GM12872 (cell line): ENCODE measurements around the gene EIF3D.

Source experiments
- CTCF ChIP-seq: IDR thresholded peaks from 3 replicates; pipeline ENCODE4 v1.5.1; 2011; ENCODE audit warnings: low read depth, mild to moderate bottlenecking, low read length, moderate library complexity; ENCODE audit not compliant: insufficient read depth

The EIF3D gene

DNA sequence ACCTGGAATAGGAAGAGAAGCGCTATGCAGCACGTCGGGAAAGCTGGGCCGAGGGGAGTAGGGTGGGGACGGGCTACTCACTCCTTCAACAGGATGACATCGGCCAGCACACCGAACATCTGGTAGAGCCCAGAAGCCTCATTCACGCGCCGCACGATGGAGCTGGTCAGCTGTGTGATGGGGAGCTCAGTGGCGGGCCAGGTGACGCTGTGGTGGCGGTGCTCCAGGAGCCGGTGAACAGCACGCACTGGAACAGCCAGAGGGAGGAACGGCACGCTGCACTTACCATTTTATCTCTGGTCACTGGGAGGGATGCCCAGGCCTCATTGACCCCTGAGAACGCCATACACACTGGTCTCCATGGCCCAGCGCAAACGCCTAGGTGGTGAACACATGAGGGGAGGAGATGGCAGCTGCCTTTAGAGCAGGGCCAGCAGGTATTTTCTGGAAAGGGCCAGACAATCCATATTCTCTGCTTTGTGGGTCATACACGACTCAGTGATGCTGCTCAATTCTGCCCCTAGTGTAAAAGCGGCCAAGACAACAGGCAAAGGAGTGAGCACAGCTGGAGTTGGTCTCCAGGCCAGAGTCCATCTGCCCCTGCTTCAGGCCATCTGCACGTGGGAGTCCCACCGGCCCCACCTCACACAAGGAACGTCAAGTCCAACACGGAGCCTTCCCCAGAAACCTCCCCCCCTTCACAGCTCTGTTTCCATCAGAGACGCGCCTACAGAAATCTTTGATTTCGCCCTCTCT, 30.9 kb downstream of the EIF3D start:
- TF ChIP-seq CTCF = no peak

DNA sequence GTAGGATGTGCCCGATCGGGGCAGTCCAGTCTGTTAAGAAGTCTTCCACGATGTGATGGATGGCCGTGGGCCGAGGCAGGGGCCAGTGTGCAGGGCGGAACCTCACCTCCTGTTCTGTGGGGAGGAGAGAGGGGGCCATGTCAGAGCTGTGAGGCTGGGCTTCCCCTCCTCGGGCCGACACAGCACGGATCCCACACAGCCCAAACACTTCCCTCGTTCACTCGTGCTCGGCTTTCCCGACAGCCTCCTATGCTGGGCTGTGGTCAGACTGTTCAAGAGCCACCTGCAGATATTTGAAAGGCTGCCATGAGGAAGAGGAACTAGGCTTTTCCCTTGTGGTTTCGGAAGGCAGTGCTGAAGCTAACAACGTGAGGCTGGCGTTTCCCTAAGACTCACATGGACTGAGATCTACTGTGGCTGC, 35.3 kb downstream of the EIF3D start:
- TF ChIP-seq CTCF = peak; percentile 20; the same call in 1 of the 3 replicates

GRCh38 chr22:36492109-36492508, 36.9 kb downstream of the EIF3D start:
- TF ChIP-seq CTCF = no peak

GRCh38 chr22:36491155-36491554, 37.8 kb downstream of the EIF3D start:
- TF ChIP-seq CTCF = no peak

GRCh38 chr22:36486619-36487384, 42.2 kb downstream of the EIF3D start:
- peak; percentile 62 for TF ChIP-seq CTCF

GRCh38 chr22:36481393-36482168, 47.4 kb downstream of the EIF3D start, which contains the start of gene TXN2:
Gene TXN2 (minus strand): TSS chr22:36481640. CDS start chr22:36480837, 803 bp downstream.
- no peak for TF ChIP-seq CTCF

- no peak for TF ChIP-seq CTCF
These were observed 48.0 kb downstream of the EIF3D start for GRCh38 chr22:36480941-36481392.
